ENCODE results near the gene KIF26B. TPM values are rescaled to one million over a fixed set of nuclear protein-coding genes. Genes with fewer than 3 reads are reported as not detected.

KIF26B gene
- polyA plus RNA-seq, 2 of the 4 experiments (the other 2 are of a cell fraction), result 0.01 to 0.04 TPM

GRCh38 chr1:245200146-245200545 is 45.4 kb downstream of the KIF26B start:
- no peak for FAIRE-seq
- no peak overlapping the region for H3K4me2 ChIP-seq
- ChIA-PET POLR2A (no interaction called here), CTCF (no interaction called here)
- H3K27ac ChIP-seq, result no peak overlapping the region
- no peak for ATAC-seq
- DNase-seq (ENCODE audit: low read depth in 1 of 2, low spot score in 1 of 2), result no peak
- 49% methylated on average over 4 of the region's 4 CpGs for WGBS (ENCODE audit: missing lambda C conversion rate)
- no peaks in the 10 kb centered on the region for H3K4me1 ChIP-seq
- no peak for TF ChIP-seq KDM5A (IDR thresholded peaks at IDR 0.05)
- TF ChIP-seq PHF8 (IDR thresholded peaks at IDR 0.05; ENCODE audit: borderline replicate concordance, low read depth), result no peak
- TF ChIP-seq TP53 (CRISPR knock-in tag; IDR thresholded peaks at IDR 0.05), result no peak
- no peak for TF ChIP-seq HOXB5 (CRISPR knock-in tag; IDR thresholded peaks at IDR 0.05)
- TF ChIP-seq, protein P1, sequence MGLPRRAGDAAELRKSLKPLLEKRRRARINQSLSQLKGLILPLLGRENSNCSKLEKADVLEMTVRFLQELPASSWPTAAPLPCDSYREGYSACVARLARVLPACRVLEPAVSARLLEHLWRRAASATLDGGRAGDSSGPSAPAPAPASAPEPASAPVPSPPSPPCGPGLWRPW (IDR thresholded peaks at IDR 0.05), result no peak
- TF ChIP-seq NR3C1 (IDR thresholded peaks at IDR 0.05), result no peak
- TF ChIP-seq EP300 (IDR thresholded peaks at IDR 0.05), result no peak
- no peak for TF ChIP-seq CHD2 (IDR thresholded peaks at IDR 0.05; ENCODE audit: low read length, partially characterized antibody)
- TF ChIP-seq MYC (IDR thresholded peaks at IDR 0.05; ENCODE audit: borderline replicate concordance, low read length), result no peak
- TF ChIP-seq TFCP2L1 (CRISPR knock-in tag; IDR thresholded peaks at IDR 0.05), result no peak
- no peak for TF ChIP-seq RNF2 (IDR thresholded peaks at IDR 0.05; ENCODE audit: borderline replicate concordance, low read depth)
- TF ChIP-seq RCOR1 (IDR thresholded peaks at IDR 0.05; ENCODE audit: low read depth, low read length), result no peak
- no peak for TF ChIP-seq EHMT2 (IDR thresholded peaks at IDR 0.05; ENCODE audit: low read depth)
- no peak for TF ChIP-seq NPAS2 (CRISPR knock-in tag; IDR thresholded peaks at IDR 0.05; ENCODE audit: borderline replicate concordance)
- no peak for TF ChIP-seq ESRRA (IDR thresholded peaks at IDR 0.05; ENCODE audit: borderline replicate concordance, low read length)
- H3K9me3 ChIP-seq, result no peaks in the 10 kb centered on the region
- no peak overlapping the region for H3K4me3 ChIP-seq

- no peaks in the 10 kb centered on the region for H3K4me1 ChIP-seq
- H3K4me3 ChIP-seq, result no peak overlapping the region
- ATAC-seq, result no peak
- no peak overlapping the region for H3K27ac ChIP-seq
- DNase-seq (ENCODE audit: low read depth in 1 of 2, low spot score in 1 of 2), result no peak
- no peak for FAIRE-seq
- WGBS (ENCODE audit: missing lambda C conversion rate), result 40% methylated on average over 4 of the region's 4 CpGs
- H3K4me2 ChIP-seq, result no peak overlapping the region
- POLR2A ChIA-PET, result no interaction called here
- TF ChIP-seq HEYL (CRISPR knock-in tag; IDR thresholded peaks at IDR 0.05) (no peak), POLR2A (IDR thresholded peaks at IDR 0.05; ENCODE audit: low read length) (no peak), HOXB5 (CRISPR knock-in tag; IDR thresholded peaks at IDR 0.05) (no peak), RFX5 (IDR thresholded peaks at IDR 0.05) (no peak), FOXS1 (CRISPR knock-in tag; IDR thresholded peaks at IDR 0.05) (no peak), BCL3 (IDR thresholded peaks at IDR 0.05) (no peak), REST (IDR thresholded peaks at IDR 0.05) (no peak), HOXA7 (CRISPR knock-in tag; IDR thresholded peaks at IDR 0.05) (no peak), KDM1A (IDR thresholded peaks at IDR 0.05; ENCODE audit: low read depth) (no peak), FOSL2 (IDR thresholded peaks at IDR 0.05) (no peak), FOSL2 (CRISPR knock-in tag; IDR thresholded peaks at IDR 0.05) (no peak), USF2 (IDR thresholded peaks at IDR 0.05) (no peak), MYC (IDR thresholded peaks at IDR 0.05; ENCODE audit: borderline replicate concordance, low read length) (no peak), EHMT2 (IDR thresholded peaks at IDR 0.05; ENCODE audit: low read depth) (no peak)
- TF ChIP-seq, protein P2, sequence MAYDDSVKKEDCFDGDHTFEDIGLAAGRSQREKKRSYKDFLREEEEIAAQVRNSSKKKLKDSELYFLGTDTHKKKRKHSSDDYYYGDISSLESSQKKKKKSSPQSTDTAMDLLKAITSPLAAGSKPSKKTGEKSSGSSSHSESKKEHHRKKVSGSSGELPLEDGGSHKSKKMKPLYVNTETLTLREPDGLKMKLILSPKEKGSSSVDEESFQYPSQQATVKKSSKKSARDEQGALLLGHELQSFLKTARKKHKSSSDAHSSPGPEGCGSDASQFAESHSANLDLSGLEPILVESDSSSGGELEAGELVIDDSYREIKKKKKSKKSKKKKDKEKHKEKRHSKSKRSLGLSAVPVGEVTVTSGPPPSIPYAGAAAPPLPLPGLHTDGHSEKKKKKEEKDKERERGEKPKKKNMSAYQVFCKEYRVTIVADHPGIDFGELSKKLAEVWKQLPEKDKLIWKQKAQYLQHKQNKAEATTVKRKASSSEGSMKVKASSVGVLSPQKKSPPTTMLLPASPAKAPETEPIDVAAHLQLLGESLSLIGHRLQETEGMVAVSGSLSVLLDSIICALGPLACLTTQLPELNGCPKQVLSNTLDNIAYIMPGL (CRISPR knock-in tag; IDR thresholded peaks at IDR 0.05; ENCODE audit: borderline replicate concordance), result no peak
- TF ChIP-seq, protein P3, sequence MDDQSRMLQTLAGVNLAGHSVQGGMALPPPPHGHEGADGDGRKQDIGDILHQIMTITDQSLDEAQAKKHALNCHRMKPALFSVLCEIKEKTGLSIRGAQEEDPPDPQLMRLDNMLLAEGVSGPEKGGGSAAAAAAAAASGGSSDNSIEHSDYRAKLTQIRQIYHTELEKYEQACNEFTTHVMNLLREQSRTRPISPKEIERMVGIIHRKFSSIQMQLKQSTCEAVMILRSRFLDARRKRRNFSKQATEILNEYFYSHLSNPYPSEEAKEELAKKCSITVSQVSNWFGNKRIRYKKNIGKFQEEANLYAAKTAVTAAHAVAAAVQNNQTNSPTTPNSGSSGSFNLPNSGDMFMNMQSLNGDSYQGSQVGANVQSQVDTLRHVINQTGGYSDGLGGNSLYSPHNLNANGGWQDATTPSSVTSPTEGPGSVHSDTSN (IDR thresholded peaks at IDR 0.05), result no peak
- CTCF ChIA-PET, result no interaction called here
- H3K9me3 ChIP-seq, result peaks cover 5% of the 10 kb centered on the region; the same call in 1 of the 3 replicates
Observed at GRCh38 chr1:245201201-245201600, 46.4 kb downstream of the KIF26B start.

Data from A549 (cell line).